H9 (cell line): ENCODE results near the gene ZNF644. TPM values are rescaled to one million over a fixed set of nuclear protein-coding genes. Genes with fewer than 3 reads are reported as not detected.

ENCODE experiments used
- DNase-seq: peaks from one replicate; pipeline ENCODE4 v3.0.0-alpha.2; 2017
- H2AFZ ChIP-seq: one replicate; pipeline ENCODE4 v1.6.1; 2013; ENCODE audit warnings: mild to moderate bottlenecking, low read length, control low read depth, moderate library complexity
- H2AK5ac ChIP-seq: 2 replicates; pipeline ENCODE4 v1.6.1; 2013; ENCODE audit warnings: low read length, control low read depth, mixed read lengths; ENCODE audit not compliant: insufficient read length
- H2BK120ac ChIP-seq: one replicate; pipeline ENCODE4 v1.6.1; 2013; ENCODE audit warnings: low read depth, mild to moderate bottlenecking, low read length, control low read depth, inconsistent platforms; ENCODE audit not compliant: poor library complexity, severe bottlenecking
- H2BK12ac ChIP-seq: 2 replicates; pipeline ENCODE4 v1.6.1; 2013; ENCODE audit warnings: low read length, control low read depth, mixed read lengths, low read depth; ENCODE audit not compliant: insufficient read length
- H2BK15ac ChIP-seq: 2 replicates; pipeline ENCODE4 v1.6.1; 2013; ENCODE audit warnings: low read depth, low read length, control low read depth
- H2BK20ac ChIP-seq: one replicate; pipeline ENCODE4 v1.6.1; 2013; ENCODE audit warnings: low read depth, mild to moderate bottlenecking, low read length, control low read depth, inconsistent platforms; ENCODE audit not compliant: poor library complexity, severe bottlenecking
- H2BK5ac ChIP-seq: 2 replicates; pipeline ENCODE4 v1.6.1; 2013; ENCODE audit warnings: low read length, control low read depth, mixed read lengths; ENCODE audit not compliant: insufficient read length
- H3K14ac ChIP-seq: 2 replicates; pipeline ENCODE4 v1.6.1; 2013; ENCODE audit warnings: low read length, control low read depth; ENCODE audit not compliant: insufficient read depth
- H3K18ac ChIP-seq: 2 replicates; pipeline ENCODE4 v1.6.1; 2013; ENCODE audit warnings: low read depth, mild to moderate bottlenecking, mixed read lengths, low read length, control low read depth; ENCODE audit not compliant: insufficient read length
- H3K23ac ChIP-seq: 2 replicates; pipeline ENCODE4 v1.6.1; 2013; ENCODE audit warnings: low read length, control low read depth, mixed read lengths, low read depth; ENCODE audit not compliant: insufficient read length
- H3K23me2 ChIP-seq: 2 replicates; pipeline ENCODE4 v1.6.1; 2013; ENCODE audit warnings: low read depth, mild to moderate bottlenecking, mixed read lengths, low read length, control low read depth; ENCODE audit not compliant: insufficient read length, poor library complexity, severe bottlenecking
- H3K27ac ChIP-seq: 2 replicates; pipeline ENCODE4 v1.5.1; 2013; ENCODE audit warnings: low read length, control low read depth, mixed read lengths, low read depth; ENCODE audit not compliant: insufficient read length
- H3K27me3 ChIP-seq: 2 replicates; pipeline ENCODE4 v1.6.1; 2013; ENCODE audit warnings: low read length, control low read depth, inconsistent platforms; ENCODE audit not compliant: insufficient read depth
- H3K4ac ChIP-seq: 2 replicates; pipeline ENCODE4 v1.6.1; 2013; ENCODE audit warnings: low read depth, mild to moderate bottlenecking, control low read depth, inconsistent platforms, low read length, moderate library complexity
- H3K4me1 ChIP-seq: 2 replicates; pipeline ENCODE4 v1.6.1; 2013; ENCODE audit warnings: low read length, control low read depth, inconsistent platforms; ENCODE audit not compliant: insufficient read depth
- H3K4me2 ChIP-seq: 2 replicates; pipeline ENCODE4 v1.6.1; 2013; ENCODE audit warnings: low read length, control low read depth, mixed read lengths; ENCODE audit not compliant: insufficient read length, insufficient read depth
- H3K56ac ChIP-seq: 2 replicates; pipeline ENCODE4 v1.6.1; 2013; ENCODE audit warnings: low read depth, mild to moderate bottlenecking, mixed read lengths, low read length, control low read depth; ENCODE audit not compliant: insufficient read length
- H3K79me1 ChIP-seq: 2 replicates; pipeline ENCODE4 v1.6.1; 2013; ENCODE audit warnings: low read depth, mild to moderate bottlenecking, moderate library complexity, low read length, control low read depth, inconsistent platforms; ENCODE audit not compliant: insufficient read depth, poor library complexity, severe bottlenecking
- H3K79me2 ChIP-seq: 2 replicates; pipeline ENCODE4 v1.6.1; 2013; ENCODE audit warnings: low read length, control low read depth, inconsistent platforms; ENCODE audit not compliant: insufficient read depth
- H3K9ac ChIP-seq: 2 replicates; pipeline ENCODE4 v1.6.1; 2013; ENCODE audit warnings: low read length, control low read depth, mixed read lengths; ENCODE audit not compliant: insufficient read length; ENCODE audit errors: extremely low read depth
- H3K9me3 ChIP-seq: one replicate; pipeline ENCODE4 v1.6.1; 2013; ENCODE audit warnings: low read depth, low read length, inconsistent platforms; ENCODE audit not compliant: control insufficient read depth
- H3T11ph ChIP-seq: one replicate; pipeline ENCODE4 v1.6.1; 2013; ENCODE audit warnings: mild to moderate bottlenecking, low read length, control low read depth, inconsistent platforms
- H4K20me1 ChIP-seq: one replicate; pipeline ENCODE4 v1.6.1; 2013; ENCODE audit not compliant: control insufficient read depth, insufficient read length, insufficient read depth
- H4K5ac ChIP-seq: 2 replicates; pipeline ENCODE4 v1.6.1; 2013; ENCODE audit warnings: low read depth, mild to moderate bottlenecking, mixed read lengths, low read length, control low read depth; ENCODE audit not compliant: insufficient read length
- H4K8ac ChIP-seq: replicated peaks from 2 replicates; pipeline ENCODE4 v1.6.1; 2013; ENCODE audit warnings: low read length, control low read depth, mixed read lengths, low read depth; ENCODE audit not compliant: insufficient read length
- H4K91ac ChIP-seq: 2 replicates; pipeline ENCODE4 v1.6.1; 2013; ENCODE audit warnings: low read depth, mild to moderate bottlenecking, moderate library complexity, mixed read lengths, low read length, control low read depth; ENCODE audit not compliant: insufficient read length
- H3K27ac Mint-ChIP-seq, 3 experiments: 2 replicates in 2 of 3; 3 replicates in 1 of 3; pipeline ENCODE4 v1.8.0; 2020 to 2021; ENCODE audit warnings: mixed read lengths in 3 of 3, mild to moderate bottlenecking in 1 of 3, moderate library complexity in 1 of 3
- H3K27me3 Mint-ChIP-seq: 2 replicates; pipeline ENCODE4 v1.8.0; 2021; ENCODE audit warnings: low read depth, mild to moderate bottlenecking, moderate library complexity, mixed read lengths
- H3K36me3 Mint-ChIP-seq, 3 experiments: 2 replicates in 2 of 3; 3 replicates in 1 of 3; pipeline ENCODE4 v1.8.0; 2020 to 2021; ENCODE audit warnings: low read depth in 3 of 3, mixed read lengths in 3 of 3; ENCODE audit not compliant: insufficient read depth in 1 of 3
- H3K4me1 Mint-ChIP-seq, 2 experiments: 2 replicates each; pipeline ENCODE4 v1.8.0; 2020; ENCODE audit warnings: mixed read lengths in 2 of 2
- H3K4me3 Mint-ChIP-seq, 2 experiments: 2 replicates in 1 of 2; 3 replicates in 1 of 2; pipeline ENCODE4 v1.8.0; 2020 to 2021; ENCODE audit warnings: mild to moderate bottlenecking in 2 of 2, mixed read lengths in 2 of 2, moderate library complexity in 1 of 2
- H3K9me3 Mint-ChIP-seq, 2 experiments: 2 replicates in 1 of 2; 3 replicates in 1 of 2; pipeline ENCODE4 v1.8.0; 2020; ENCODE audit warnings: mild to moderate bottlenecking in 2 of 2, mixed read lengths in 2 of 2, moderate library complexity in 1 of 2
- CTCF ChIP-seq: fragments of 200-600 bp; sonication (generic); conservative IDR thresholded peaks from 3 replicates; pipeline ENCODE4 v1.8.0; 2021; ENCODE audit warnings: antibody characterized with exemption, mild to moderate bottlenecking
- WGBS: extraction: QIAGEN DNeasy Blood & Tissue Kit; methylation state at CpG from one replicate; pipeline ENCODE4 v1.1.7; 2013; ENCODE audit warnings: missing lambda C conversion rate, low lambda C conversion rate, mixed read lengths; ENCODE audit not compliant: insufficient read length; ENCODE audit errors: extremely low coverage; 5-methylcytosine and 5-hydroxymethylcytosine counted together
- total RNA-seq: library from RNA; stranded (reverse); gene quantifications from 2 replicates; pipeline ENCODE4 v1.2.1, GENCODE V29; 2021

Gene ZNF644
- total RNA-seq, 1 experiment from 2014 or later = 78.9 TPM

- no peak for TF ChIP-seq CTCF
- no peak overlapping the region for H3K27ac ChIP-seq
- no peak overlapping the region for H3K9ac ChIP-seq
- H2BK20ac ChIP-seq = no peak overlapping the region
- H2BK12ac ChIP-seq = no peak overlapping the region
- no peak overlapping the region for H2AFZ ChIP-seq
- no peak overlapping the region for H3T11ph ChIP-seq
- H3K4ac ChIP-seq = no peak overlapping the region
- H3K14ac ChIP-seq = no peak overlapping the region
- Mint-ChIP-seq H3K9me3 (peaks cover 5 to 7% of the 10 kb centered on the region in 2 experiments; a peak in 3 of 5 replicates), H3K36me3 (peaks cover 0 to 3% (median 2%) of the 10 kb centered on the region in 3 experiments; a peak in 2 of 7 replicates), H3K4me3 (no peak overlapping the region), H3K4me1 (peaks cover 3 to 4% of the 10 kb centered on the region in 2 experiments), H3K27ac (no peak overlapping the region), H3K27me3 (no peaks in the 10 kb centered on the region; the same call in none of the 2 replicates)
- H2BK120ac ChIP-seq = no peak overlapping the region
- H2BK15ac ChIP-seq = no peak overlapping the region
- H4K5ac ChIP-seq = no peak overlapping the region
- no peaks in the 10 kb centered on the region for H3K79me1 ChIP-seq
- no peaks in the 10 kb centered on the region for H3K27me3 ChIP-seq
- H3K56ac ChIP-seq = no peak overlapping the region
- H3K4me2 ChIP-seq = no peak overlapping the region
- H3K9me3 ChIP-seq = no peaks in the 10 kb centered on the region
- H3K4me1 ChIP-seq = no peaks in the 10 kb centered on the region
- no peak overlapping the region for H2AK5ac ChIP-seq
- WGBS = no CpG with 5 or more reads among the region's 2 CpGs
- no peak overlapping the region for H3K18ac ChIP-seq
- H3K23ac ChIP-seq = no peak overlapping the region
- no peak overlapping the region for H4K91ac ChIP-seq
- H3K23me2 ChIP-seq = no peaks in the 10 kb centered on the region
- no peaks in the 10 kb centered on the region for H3K79me2 ChIP-seq
- H4K8ac ChIP-seq = no peak overlapping the region
- H2BK5ac ChIP-seq = no peak overlapping the region
- DNase-seq = no peak
- H4K20me1 ChIP-seq = no peaks in the 10 kb centered on the region
Measured at GRCh38 chr1:91046766-91047165, 24.9 kb upstream of the ZNF644 start.
